Stimulated activated CD4-positive, alpha-beta T cell treated with anti-CD3 and anti-CD28 coated beads, Interleukin-1b, Interleukin-23, amount 100 ng/mL, for 1 hour (primary cell): ENCODE results near the gene HEXIM1.
A peak's percentile ranks its signal among the peaks of the same experiment; 100 is the strongest.

ENCODE experiments used
- DNase-seq, 2 donors: peaks; one replicate each; pipeline ENCODE4 v3.0.0-alpha.2; 2020; ENCODE audit warnings: low read depth in 2 of 2

Gene HEXIM1

GRCh38 chr17:45148183-45149036 lies at the start of gene HEXIM1:
Gene HEXIM1, plus strand, starts transcription at chr17:45148475. Its CDS starts 716 bp downstream, at chr17:45149191.
- DNase-seq: peak; percentile 97 to 98

- DNase-seq: peak; percentile 27 to 55
Observed at GRCh38 chr17:45098869-45099616, 49.2 kb upstream of the HEXIM1 start.

- no peak for DNase-seq
Observed at GRCh38 chr17:45101546-45101882, 46.8 kb upstream of the HEXIM1 start.

GRCh38 chr17:45101883-45102811 lies 46.1 kb upstream of the HEXIM1 start:
- no peak for DNase-seq

- DNase-seq: no peak
Observed at GRCh38 chr17:45102856-45103255, 45.4 kb upstream of the HEXIM1 start.

GRCh38 chr17:45103269-45103795 lies 44.9 kb upstream of the HEXIM1 start:
- DNase-seq: no peak

- DNase-seq: no peak
Observed at GRCh38 chr17:45104029-45104428, 44.2 kb upstream of the HEXIM1 start.

- no peak for DNase-seq
Observed at GRCh38 chr17:45104497-45104896, 43.8 kb upstream of the HEXIM1 start.

- DNase-seq: no peak
Observed at GRCh38 chr17:45104907-45105624, 43.2 kb upstream of the HEXIM1 start.

- DNase-seq: no peak
Observed at GRCh38 chr17:45106096-45106495, 42.2 kb upstream of the HEXIM1 start.

- no peak for DNase-seq
Observed at GRCh38 chr17:45106582-45106981, 41.7 kb upstream of the HEXIM1 start.

GRCh38 chr17:45107293-45108010 lies 40.8 kb upstream of the HEXIM1 start:
- no peak for DNase-seq

GRCh38 chr17:45108051-45108450 lies 40.2 kb upstream of the HEXIM1 start:
- DNase-seq: no peak

GRCh38 chr17:45108595-45109521 lies 39.4 kb upstream of the HEXIM1 start:
- DNase-seq: no peak

- no peak for DNase-seq
Observed at GRCh38 chr17:45110676-45111611, 37.3 kb upstream of the HEXIM1 start.

- DNase-seq: no peak
Observed at GRCh38 chr17:45111850-45112249, 36.4 kb upstream of the HEXIM1 start.

- no peak for DNase-seq
Observed at GRCh38 chr17:45112559-45113423, 35.5 kb upstream of the HEXIM1 start.
